Brain pericyte (primary cell): ENCODE data around the gene TMED7.

ENCODE experiments used
- DNase-seq: peaks from one replicate; pipeline ENCODE4 v3.0.0-alpha.2; 2012; ENCODE audit warnings: low read depth, low spot score

TMED7 gene

DNA sequence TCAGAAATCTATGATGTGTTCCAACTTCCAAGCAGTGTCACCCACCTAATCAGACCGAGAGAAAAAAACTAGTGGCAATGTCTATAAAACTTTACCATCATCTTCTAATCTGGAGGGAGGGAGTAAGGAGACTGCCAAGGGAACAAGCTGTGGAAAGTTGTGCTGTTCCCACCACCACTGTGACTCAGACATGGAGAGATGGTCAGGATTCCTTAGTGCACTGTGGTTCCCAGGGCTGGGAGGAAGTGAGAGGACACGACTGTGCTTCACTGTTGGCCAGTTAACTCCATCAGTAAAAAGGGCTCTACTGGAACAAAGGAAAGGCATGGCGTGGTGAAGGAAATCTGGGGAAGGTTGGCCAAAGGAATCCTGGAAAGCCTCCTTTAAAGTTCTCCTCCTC lies 42.4 kb downstream of the TMED7 start:
- no peak for DNase-seq

DNA sequence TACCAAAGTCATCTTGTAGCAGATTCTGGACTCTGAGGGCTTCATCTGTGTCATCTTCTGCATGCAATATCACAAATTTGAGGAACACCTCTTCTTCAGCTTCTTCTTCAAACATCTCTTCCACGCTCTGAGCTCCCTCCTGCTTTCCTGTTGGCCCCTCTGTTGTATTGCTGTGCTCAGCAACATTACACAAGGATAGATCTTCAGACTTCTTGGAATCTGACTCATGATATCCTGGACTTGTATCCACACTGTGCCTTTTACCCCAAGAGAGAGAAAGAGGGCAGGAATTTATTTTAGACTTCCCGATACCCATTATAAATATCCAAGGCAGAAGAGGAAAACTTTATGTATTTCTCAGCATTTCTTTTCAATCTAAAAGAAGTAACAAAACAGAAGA lies 44.9 kb downstream of the TMED7 start:
- DNase-seq, result no peak

DNA sequence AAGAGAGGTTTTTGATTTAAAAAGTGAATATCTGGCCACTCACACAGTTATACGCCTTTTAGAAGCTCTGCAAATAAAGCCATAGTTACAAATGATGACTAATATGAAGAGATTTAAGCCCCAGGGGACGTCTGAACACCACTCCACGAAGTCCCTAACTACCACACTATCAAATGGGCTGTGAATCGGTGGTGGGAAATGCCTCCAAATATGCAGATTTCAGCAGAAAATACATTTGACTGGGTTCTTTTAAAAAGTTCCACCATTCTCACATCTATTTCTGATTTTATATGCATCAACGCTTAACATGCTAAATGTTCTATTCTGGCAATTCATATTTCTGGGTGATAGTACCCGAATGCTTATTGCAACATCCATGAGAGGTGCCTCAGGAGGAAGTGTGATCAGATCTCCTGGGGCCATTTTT lies 46.1 kb downstream of the TMED7 start:
- no peak for DNase-seq

DNA sequence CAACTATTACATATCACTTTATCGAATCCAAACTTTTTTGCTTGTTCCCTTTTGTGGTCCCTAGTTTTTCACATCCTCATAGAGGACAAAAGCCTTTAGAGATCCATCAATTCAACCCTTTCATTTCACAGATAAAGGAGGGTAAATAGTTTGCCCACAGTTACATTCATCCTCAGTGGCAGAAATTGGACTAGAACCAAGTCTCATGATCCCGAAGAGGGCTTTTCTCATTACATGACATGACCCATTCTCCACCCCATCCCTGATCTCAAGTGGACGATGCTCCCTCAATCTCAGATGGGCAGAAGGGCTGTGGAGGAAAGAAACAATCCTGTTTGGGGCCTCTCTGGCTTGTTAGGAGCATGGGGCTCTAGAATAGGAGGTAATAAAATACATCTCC lies 46.6 kb downstream of the TMED7 start:
- DNase-seq, result no peak

DNA sequence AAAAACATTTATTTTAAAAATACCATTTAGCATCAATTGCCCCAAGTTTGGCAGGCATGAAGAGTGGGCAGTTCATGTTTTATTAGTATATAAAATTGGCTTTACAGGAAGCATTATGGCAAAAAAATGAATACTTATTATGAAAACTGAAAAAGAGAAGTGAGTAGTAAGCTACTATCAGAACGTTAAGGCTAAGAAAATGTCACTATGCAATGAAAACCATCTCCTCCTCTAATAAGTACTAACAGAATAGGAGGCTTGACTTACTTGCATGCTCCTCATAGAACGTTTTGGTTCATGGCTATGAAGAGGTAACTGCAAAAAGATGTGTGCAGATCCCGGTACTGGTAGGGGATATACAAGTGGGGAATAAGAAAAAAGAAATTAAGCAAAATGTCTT lies 47.2 kb downstream of the TMED7 start:
- DNase-seq, result no peak

DNA sequence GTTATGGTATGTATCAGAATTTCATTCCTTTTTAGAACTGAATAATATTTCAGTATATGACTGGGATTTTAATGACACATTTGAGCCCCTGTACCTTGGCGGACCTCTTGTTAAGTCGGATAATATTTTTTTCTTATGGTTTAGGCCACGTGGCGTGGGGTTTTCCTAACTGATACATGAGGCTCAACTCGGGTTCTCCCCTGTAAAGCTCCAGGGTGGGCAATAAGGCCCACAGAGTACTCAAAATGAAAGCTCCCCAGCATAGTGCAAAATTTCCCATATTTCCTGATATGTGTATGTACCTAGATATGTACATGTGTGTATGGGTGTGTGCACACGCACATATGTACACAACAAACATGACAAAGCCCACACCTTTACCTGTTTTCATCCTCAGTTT lies 48.1 kb downstream of the TMED7 start:
- DNase-seq, result no peak

DNA sequence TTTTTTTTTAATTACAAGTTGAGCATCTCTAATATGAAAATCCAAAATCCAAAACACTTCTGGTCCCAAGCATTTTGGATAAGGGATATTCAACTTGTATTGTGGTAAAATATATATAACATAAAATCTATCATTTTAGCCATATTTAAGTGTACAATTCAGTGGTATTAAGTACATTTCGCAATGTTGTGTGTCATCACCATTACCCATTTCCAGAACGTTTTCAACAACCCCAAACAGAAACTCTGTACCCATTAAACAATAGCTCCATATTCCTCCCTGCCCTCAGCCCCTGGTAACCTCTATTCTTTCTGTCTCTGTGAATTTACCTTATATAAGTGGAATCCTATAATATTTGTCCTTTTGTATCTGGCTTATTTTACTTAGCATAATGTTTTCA lies 48.5 kb downstream of the TMED7 start:
- DNase-seq, result no peak

DNA sequence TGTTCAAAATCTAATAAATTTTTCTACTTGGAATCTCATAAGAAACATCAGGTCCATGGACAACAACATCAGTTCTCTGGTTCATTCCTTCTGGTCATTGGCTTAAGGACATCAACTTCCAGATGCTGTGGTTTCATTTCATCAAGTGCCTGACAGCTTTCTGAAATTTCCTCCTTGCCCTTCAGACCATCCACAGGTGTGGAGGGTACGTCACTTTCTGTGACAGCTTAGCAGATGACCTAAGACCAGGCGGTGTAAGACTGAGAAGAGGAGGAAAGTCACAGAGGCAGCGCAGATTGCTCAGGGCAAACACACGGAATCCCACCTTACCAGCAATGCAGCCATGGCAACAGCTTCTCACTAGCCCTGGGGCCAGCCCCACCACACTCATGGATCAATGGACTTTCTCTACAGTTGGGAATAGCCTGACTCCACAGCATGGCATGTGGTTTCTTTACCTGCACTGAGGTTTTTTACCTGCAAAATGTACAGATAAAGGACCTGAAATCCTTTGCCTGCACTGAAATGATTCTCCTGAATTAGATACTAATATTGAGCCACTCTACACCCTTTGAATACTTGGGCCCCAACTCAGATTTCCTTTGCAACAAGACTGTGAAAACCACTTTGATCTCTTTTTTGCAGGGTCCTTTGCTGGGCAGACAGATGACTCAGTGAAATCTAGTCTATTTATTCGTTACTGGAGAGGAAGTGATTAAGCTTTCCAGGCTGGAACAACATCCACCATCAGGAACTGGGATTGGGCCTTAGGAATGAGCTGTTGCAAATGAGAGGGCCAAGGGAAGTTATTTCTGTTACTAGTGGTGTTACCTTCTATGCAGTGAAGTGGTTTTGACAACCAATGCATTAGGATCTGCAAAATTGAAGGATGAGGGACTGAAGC lies 50.4 kb downstream of the TMED7 start:
- no peak for DNase-seq

DNA sequence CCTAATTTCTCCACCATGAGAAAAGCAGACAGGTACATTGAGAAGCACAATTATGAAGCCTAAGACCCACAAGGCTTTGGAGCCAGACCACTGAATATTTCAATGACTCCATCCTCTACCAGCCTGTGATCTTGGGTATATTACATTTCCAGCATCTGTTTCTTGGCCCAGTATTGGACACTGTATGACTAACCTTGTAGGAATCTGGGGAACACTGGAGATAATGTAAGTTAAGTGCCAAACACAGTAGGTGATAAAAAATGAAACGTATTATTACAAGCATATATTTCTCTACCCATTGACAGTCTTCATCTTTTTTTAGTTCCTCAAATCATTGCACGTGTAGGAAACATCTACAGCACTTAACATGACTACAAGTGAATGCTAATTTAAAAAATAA lies 52.7 kb downstream of the TMED7 start:
- no peak for DNase-seq

DNA sequence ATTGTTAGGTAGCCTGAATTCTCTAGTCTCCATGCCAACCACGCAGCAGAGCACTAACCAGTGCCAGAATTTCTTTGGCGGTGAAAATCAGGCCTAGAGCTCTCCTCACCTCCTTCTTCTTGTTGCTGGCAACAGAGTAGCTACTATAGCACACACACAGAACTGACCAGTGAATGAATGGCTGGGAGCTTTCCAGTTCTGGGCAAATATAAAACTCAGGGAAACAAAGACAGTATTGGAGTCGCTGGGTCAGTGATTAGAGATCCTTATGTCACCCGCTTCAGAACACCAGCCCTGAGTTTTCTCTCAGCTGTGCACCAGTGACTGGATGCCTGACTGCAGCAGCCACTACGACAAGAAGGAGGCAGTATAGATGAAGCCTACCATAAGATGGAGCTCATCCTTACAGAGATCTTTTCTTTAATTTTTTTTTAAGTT lies 54.4 kb downstream of the TMED7 start:
- no peak for DNase-seq

DNA sequence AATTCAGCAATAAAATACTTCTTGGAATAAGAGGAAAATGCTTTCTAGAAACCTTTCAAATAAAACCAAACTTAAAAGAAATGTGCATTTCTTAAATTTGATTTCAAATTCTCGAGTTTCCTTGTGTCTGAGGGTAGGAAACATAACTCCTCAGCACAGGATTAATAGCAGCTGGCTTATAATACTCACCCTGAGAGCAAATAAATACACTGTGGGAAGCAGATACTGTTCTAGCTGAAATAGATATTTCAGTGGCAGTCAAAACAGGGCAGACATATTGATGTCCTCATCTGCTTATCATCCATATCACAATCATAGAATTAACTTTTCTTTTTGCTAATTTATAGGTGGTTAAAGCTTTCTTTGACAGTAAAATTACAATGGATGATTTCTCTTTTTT lies 57.2 kb downstream of the TMED7 start:
- no peak for DNase-seq

DNA sequence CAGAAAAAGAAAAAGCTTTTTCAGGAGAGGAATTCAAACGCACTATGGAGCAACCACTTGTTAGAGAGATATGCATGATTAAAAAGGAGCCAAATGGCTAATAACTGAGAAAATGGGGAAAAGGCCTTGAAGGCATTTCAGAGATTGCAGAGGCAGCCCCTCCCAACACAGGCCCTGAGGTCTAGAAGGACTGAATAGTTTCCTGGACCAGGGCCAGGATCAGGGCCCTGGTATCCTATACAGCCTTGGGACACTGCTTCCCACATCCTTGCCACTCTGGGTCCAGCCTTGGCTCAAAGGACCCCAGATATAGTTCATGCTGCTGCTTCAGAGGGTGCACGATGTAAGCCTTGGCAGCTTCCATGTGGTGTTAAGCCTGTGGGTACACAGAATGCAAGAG lies 60.6 kb downstream of the TMED7 start:
- DNase-seq, result no peak
